GM21515 (cell line): ENCODE measurements around the gene ZFP82.

Experiments used
- ATAC-seq: cut with Tn5 transposase; IDR thresholded peaks from one replicate; pipeline ENCODE4 v1.9.1; 2021; ENCODE audit not compliant: unreplicated experiment

Gene ZFP82

DNA sequence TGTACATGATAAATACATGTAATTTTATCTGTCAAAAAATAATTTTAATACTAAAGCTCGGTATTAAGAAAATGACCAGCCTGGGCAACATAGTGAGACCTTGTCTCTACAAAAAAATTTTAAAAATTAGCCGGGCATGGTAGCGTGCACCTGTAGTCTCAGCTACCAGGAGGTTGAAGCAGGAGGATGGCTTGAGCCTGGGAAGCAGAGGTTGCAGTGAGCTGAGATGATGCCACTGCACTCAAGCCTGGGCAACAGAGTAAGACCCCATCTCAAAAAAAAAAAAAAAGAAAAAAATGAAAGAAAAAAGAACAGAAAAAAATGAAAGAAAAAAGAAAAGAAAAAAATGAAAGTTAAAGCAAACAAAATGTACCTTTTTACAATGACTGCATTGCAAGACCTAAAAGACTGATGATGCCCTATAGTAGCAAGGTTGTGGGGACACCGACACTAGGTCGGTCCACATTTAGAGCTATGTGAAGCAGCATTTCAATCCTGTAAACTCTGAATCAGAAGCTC, 44.7 kb downstream of the ZFP82 start:
- no peak for ATAC-seq

DNA sequence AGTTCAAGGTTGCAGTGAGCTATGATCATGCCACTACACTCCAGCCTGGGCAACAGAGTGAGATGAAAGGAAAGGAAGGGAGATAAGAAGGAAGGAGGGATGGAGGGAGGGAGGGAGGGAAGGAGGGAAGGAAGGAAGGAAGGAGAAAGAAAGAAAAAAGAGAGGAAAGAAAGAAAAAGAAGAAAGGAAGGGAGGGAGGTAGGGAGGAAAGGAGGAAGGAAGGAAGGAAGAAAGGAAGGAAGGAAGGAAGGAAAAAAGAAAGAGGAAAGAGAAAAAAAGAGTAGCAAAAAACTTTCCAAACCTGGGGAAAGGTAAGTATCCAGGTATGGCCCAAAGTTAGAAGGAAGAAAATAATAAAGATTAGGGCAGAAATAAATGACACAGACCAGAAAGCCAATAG, 46.6 kb downstream of the ZFP82 start:
- no peak for ATAC-seq

- ATAC-seq, result no peak
Measured at GRCh38 chr19:36363845-36364244, 54.6 kb downstream of the ZFP82 start.
